ENCODE data around the gene DPH2. TPM values are rescaled to one million over a fixed set of nuclear protein-coding genes. Genes with fewer than 3 reads are reported as not detected.

The DPH2 gene
- total and polyA plus RNA-seq, 2 experiments from 2014 or later = 16.7 to 42.9 TPM

GRCh38 chr1:43946236-43947060 lies 23.4 kb upstream of the DPH2 start, which contains the start of gene IPO13:
IPO13 (plus strand) TSS chr1:43946950; CDS start chr1:43947601, 651 bp downstream.
- no peaks in the 10 kb centered on the region for H3K36me3 ChIP-seq (ENCODE audit: low read depth)
- H3K79me2 ChIP-seq (ENCODE audit: insufficient read depth) = peaks cover 35% of the 10 kb centered on the region
- no peaks in the 10 kb centered on the region for H3K9me2 ChIP-seq (ENCODE audit: insufficient read depth)
- H3K27ac ChIP-seq = peak within 1 kb of the TSS; percentile 76
- no peaks in the 10 kb centered on the region for H3K9me3 ChIP-seq (ENCODE audit: low read depth)
- TF ChIP-seq EZH2 (IDR thresholded peaks at IDR 0.05; ENCODE audit: insufficient read depth, poor library complexity, severe bottlenecking) = no peak
- no peak for TF ChIP-seq EZH2phosphoT487 (IDR thresholded peaks at IDR 0.05; ENCODE audit: insufficient read depth, low read depth)
- DNase-seq = peak; percentile 98
- peak within 1 kb of the TSS; percentile 92 for H2AFZ ChIP-seq
- H3K4me2 ChIP-seq (ENCODE audit: unreplicated experiment) = peak within 1 kb of the TSS; percentile 74
- peak within 1 kb of the TSS; percentile 92 for H3K4me3 ChIP-seq
- WGBS, 2 experiments (ENCODE audit: low coverage in 1 of 2, low lambda C conversion rate in 2 of 2, missing lambda C conversion rate in 2 of 2) = 1% methylated on average over 53 to 58 of the region's 74 CpGs
- H4K20me1 ChIP-seq (ENCODE audit: insufficient read depth) = no peaks in the 10 kb centered on the region
- peak within 1 kb of the TSS; percentile 86 for H3K9ac ChIP-seq
- in situ Hi-C loops (cut with MboI) = loop anchor here (25.0 kb wide), 2 partner anchors 409 to 709 kb away; partner anchors contain the start of gene PTPRF
- H3F3A ChIP-seq (ENCODE audit: insufficient read depth) = 0 out of 2 replicates have a peak, but pooled peaks cover 5% of the 10 kb centered on the region
- peaks cover 15% of the 10 kb centered on the region for H3K4me1 ChIP-seq (ENCODE audit: insufficient read depth)
- no peaks in the 10 kb centered on the region for H3K27me3 ChIP-seq (replicated peaks; ENCODE audit: insufficient read depth)

DNA sequence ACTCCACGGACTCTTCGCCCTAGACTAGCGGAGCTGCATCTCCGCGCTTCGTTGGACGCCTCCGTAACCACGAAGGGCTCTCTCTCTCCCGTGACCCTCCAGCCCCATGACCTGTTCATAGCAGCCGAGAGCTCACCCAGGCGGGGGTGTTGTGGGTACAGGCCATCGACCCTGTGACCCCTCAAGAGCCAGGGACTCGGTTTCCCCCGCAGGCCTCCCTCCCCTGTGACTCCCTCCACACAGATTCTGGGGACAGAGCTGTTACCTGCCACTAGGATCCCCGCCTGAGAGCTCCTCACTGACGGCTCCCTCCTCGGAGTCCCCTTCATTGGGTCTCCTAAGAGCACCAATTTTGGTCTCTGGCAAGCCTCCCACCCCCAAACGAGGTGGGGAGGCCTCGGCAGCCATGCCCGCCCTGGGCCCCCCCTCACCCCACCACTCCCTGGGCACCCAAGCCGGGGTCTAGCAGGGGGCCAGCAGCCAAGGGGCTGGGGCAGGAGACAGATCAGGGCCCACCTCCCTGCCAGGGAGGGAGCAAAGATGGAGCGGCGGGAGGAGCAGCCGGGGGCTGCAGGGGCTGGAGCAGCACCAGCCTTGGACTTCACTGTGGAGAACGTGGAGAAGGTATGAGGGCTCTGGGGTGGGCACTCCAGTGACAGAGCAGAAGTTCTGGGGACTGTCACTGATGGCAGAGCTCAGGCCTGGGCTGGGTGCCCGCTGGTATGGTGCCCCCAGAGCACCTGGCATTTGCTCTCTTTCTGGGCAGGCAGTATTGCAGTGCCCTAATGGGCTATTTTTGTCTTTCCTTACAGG lies 22.5 kb upstream of the DPH2 start:
- H3K9ac ChIP-seq = peak overlapping the region; percentile 86

DNA sequence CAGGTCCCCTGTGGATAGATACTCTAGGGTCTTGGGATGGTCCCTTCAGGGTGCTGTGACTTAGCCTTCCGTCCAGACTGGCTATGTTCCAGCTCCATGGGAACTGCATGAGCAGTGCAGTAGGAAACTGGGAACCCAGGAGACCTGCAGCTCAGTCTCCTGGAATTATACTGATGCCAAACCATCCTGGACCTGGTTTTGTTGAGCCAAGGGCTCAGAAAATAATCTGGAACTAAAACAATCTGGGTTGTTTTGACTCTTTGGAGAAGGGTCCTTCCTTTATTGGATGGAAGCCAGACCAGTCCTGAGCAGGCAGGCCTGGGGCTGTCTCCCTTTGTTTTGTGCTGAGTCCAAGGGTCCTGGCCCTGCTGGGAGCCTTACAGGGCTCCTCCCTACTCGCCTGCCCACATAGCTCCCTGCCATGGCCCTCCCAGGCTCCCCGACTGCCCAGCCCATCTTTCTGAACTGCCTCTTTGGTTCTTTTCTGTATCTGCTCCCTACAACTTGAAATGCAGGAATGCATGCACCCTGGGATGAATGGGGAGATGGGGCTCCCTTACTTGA lies 21.9 kb upstream of the DPH2 start:
- 6 to 13% methylated on average over 3 of the region's 3 CpGs for WGBS, 2 experiments (ENCODE audit: low coverage in 1 of 2, low lambda C conversion rate in 2 of 2, missing lambda C conversion rate in 2 of 2)
- Histone ChIP-seq H3K4me2 (ENCODE audit: unreplicated experiment) (peak overlapping the region; percentile 74), H3K27ac (no peak overlapping the region), H3K36me3 (ENCODE audit: low read depth) (no peaks in the 10 kb centered on the region), H3F3A (ENCODE audit: insufficient read depth) (0 out of 2 replicates have a peak, but pooled peaks cover 5% of the 10 kb centered on the region), H3K27me3 (replicated peaks; ENCODE audit: insufficient read depth) (no peaks in the 10 kb centered on the region), H3K9me3 (ENCODE audit: low read depth) (no peaks in the 10 kb centered on the region), H3K4me1 (ENCODE audit: insufficient read depth) (peaks cover 15% of the 10 kb centered on the region), H3K9ac (peak overlapping the region; percentile 86), H2AFZ (no peak overlapping the region), H4K20me1 (ENCODE audit: insufficient read depth) (no peaks in the 10 kb centered on the region), H3K79me2 (ENCODE audit: insufficient read depth) (peaks cover 50% of the 10 kb centered on the region), H3K4me3 (peak overlapping the region; percentile 92), H3K9me2 (ENCODE audit: insufficient read depth) (no peaks in the 10 kb centered on the region)
- in situ Hi-C loops (cut with MboI) = loop anchor here (25.0 kb wide), 2 partner anchors 411 to 711 kb away; partner anchors contain the start of gene PTPRF
- TF ChIP-seq EZH2phosphoT487 (IDR thresholded peaks at IDR 0.05; ENCODE audit: insufficient read depth, low read depth) (no peak), EZH2 (IDR thresholded peaks at IDR 0.05; ENCODE audit: insufficient read depth, poor library complexity, severe bottlenecking) (no peak)
- peak; percentile 36 for DNase-seq

More for the DNA sequence above, 22.5 kb upstream of the DPH2 start:
- Histone ChIP-seq H3K4me3 (peak overlapping the region; percentile 92), H3K27me3 (replicated peaks; ENCODE audit: insufficient read depth) (no peaks in the 10 kb centered on the region), H3K79me2 (ENCODE audit: insufficient read depth) (peaks cover 43% of the 10 kb centered on the region), H3K4me2 (ENCODE audit: unreplicated experiment) (peak overlapping the region; percentile 74), H3K27ac (peak overlapping the region; percentile 76; the same call in 1 of the 2 replicates), H3F3A (ENCODE audit: insufficient read depth) (0 out of 2 replicates have a peak, but pooled peaks cover 5% of the 10 kb centered on the region), H3K9me3 (ENCODE audit: low read depth) (no peaks in the 10 kb centered on the region), H4K20me1 (ENCODE audit: insufficient read depth) (no peaks in the 10 kb centered on the region), H2AFZ (peak overlapping the region; percentile 92), H3K9me2 (ENCODE audit: insufficient read depth) (no peaks in the 10 kb centered on the region), H3K36me3 (ENCODE audit: low read depth) (no peaks in the 10 kb centered on the region), H3K4me1 (ENCODE audit: insufficient read depth) (peaks cover 15% of the 10 kb centered on the region)
- TF ChIP-seq EZH2phosphoT487 (IDR thresholded peaks at IDR 0.05; ENCODE audit: insufficient read depth, low read depth) (no peak), EZH2 (IDR thresholded peaks at IDR 0.05; ENCODE audit: insufficient read depth, poor library complexity, severe bottlenecking) (no peak)
- WGBS, 2 experiments (ENCODE audit: low coverage in 1 of 2, low lambda C conversion rate in 2 of 2, missing lambda C conversion rate in 2 of 2) = 2% methylated on average over 26 to 27 of the region's 27 CpGs
- no peak for DNase-seq
- in situ Hi-C loops (cut with MboI) = loop anchor here (25.0 kb wide), 2 partner anchors 410 to 710 kb away; partner anchors contain the start of gene PTPRF

- H2AFZ ChIP-seq = no peak overlapping the region
- H3F3A ChIP-seq (ENCODE audit: insufficient read depth) = 0 out of 2 replicates have a peak, but pooled peaks cover 5% of the 10 kb centered on the region
- 83 to 84% methylated on average over 13 of the region's 13 CpGs for whole genome bisulfite sequencing, 2 experiments (ENCODE audit: low coverage in 1 of 2, low lambda C conversion rate in 2 of 2, missing lambda C conversion rate in 2 of 2)
- H3K4me2 ChIP-seq (ENCODE audit: unreplicated experiment) = no peak overlapping the region
- H3K27me3 ChIP-seq (replicated peaks; ENCODE audit: insufficient read depth) = no peaks in the 10 kb centered on the region
- DNase-seq = no peak
- no peaks in the 10 kb centered on the region for H3K36me3 ChIP-seq (ENCODE audit: low read depth)
- H3K9ac ChIP-seq = no peak overlapping the region
- H4K20me1 ChIP-seq (ENCODE audit: insufficient read depth) = no peaks in the 10 kb centered on the region
- no peak overlapping the region for H3K4me3 ChIP-seq
- TF ChIP-seq EZH2 (IDR thresholded peaks at IDR 0.05; ENCODE audit: insufficient read depth, poor library complexity, severe bottlenecking) (no peak), EZH2phosphoT487 (IDR thresholded peaks at IDR 0.05; ENCODE audit: insufficient read depth, low read depth) (no peak)
- H3K9me3 ChIP-seq (ENCODE audit: low read depth) = no peaks in the 10 kb centered on the region
- in situ Hi-C loops (cut with MboI) = loop anchor here (25.0 kb wide), 2 partner anchors 412 to 712 kb away; partner anchors contain the start of gene PTPRF
- H3K9me2 ChIP-seq (ENCODE audit: insufficient read depth) = no peaks in the 10 kb centered on the region
- peaks cover 15% of the 10 kb centered on the region for H3K4me1 ChIP-seq (ENCODE audit: insufficient read depth)
- H3K27ac ChIP-seq = no peak overlapping the region
- peaks cover 64% of the 10 kb centered on the region for H3K79me2 ChIP-seq (ENCODE audit: insufficient read depth)
Measured at GRCh38 chr1:43949678-43950077, 20.1 kb upstream of the DPH2 start.
